GM12878 (cell line): ENCODE results near the gene MAGI1. TPM values are rescaled to one million over a fixed set of nuclear protein-coding genes. Genes with fewer than 3 reads are reported as not detected.

Experiments
- ATAC-seq: fragments of 200-7000 bp; cut with Tn5 transposase; 3 replicates; pipeline ENCODE4 v1.9.1; 2020; ENCODE audit warnings: mild to moderate bottlenecking, moderate library complexity
- BruUV-seq: library from RNA; stranded (reverse); fragments of 400-500 nt; replicated peaks from 2 replicates; lab custom pipeline; 2021; lab: Mats Ljungman, UMichigan
- CTCF ChIA-PET: fragments of 300-600 bp; sonication (Branson Sonifier 250); formaldehyde crosslinking; extraction: SDS; loops from one replicate; lab custom pipeline; 2021; ENCODE audit warnings: inconsistent platforms; lab: Yijun Ruan, JAX
- POLR2A ChIA-PET: fragments of 350-600 bp; formaldehyde crosslinking; extraction: SDS; loops from one replicate; lab custom pipeline; 2021; ENCODE audit warnings: inconsistent platforms; lab: Charles Lee
- RAD21 ChIA-PET: fragments of 300-600 bp; sonication (Branson Sonifier 250); formaldehyde crosslinking; loops from one replicate; lab custom pipeline; 2023; ENCODE audit warnings: antibody characterized with exemption; ENCODE audit not compliant: unreplicated experiment; lab: Charles Lee
- SMC1A ChIA-PET: fragments of 300-600 bp; sonication (Branson Sonifier 250); formaldehyde crosslinking; loops from one replicate; lab custom pipeline; 2023; ENCODE audit not compliant: unreplicated experiment, uncharacterized antibody; lab: Charles Lee
- DNase-seq: peaks from one replicate; pipeline ENCODE4 v3.0.0-alpha.2; 2011; ENCODE audit warnings: low read depth, low spot score
- FAIRE-seq: peaks from 3 replicates; lab custom pipeline; 2011; peaks lifted over from hg19 to GRCh38; lab: Jason Lieb, UNC
- H2AFZ ChIP-seq: 2 replicates; pipeline ENCODE4 v1.6.0; 2011; ENCODE audit warnings: low read depth, low read length, control low read depth; ENCODE audit not compliant: control insufficient read depth
- H3K27ac ChIP-seq: 2 replicates; pipeline ENCODE4 v1.5.1; 2011; ENCODE audit warnings: control low read depth; ENCODE audit not compliant: control insufficient read depth, insufficient read depth
- H3K27me3 ChIP-seq, 2 experiments: replicated peaks in 1 of 2; 2 replicates each; pipeline versions ENCODE4 v1.6.0 to v1.6.1; 2011; ENCODE audit warnings: low read length in 1 of 2; ENCODE audit not compliant: control insufficient read depth in 2 of 2, insufficient read depth in 2 of 2
- H3K36me3 ChIP-seq, 2 experiments: 2 replicates each; pipeline ENCODE4 v1.5.1; 2011; ENCODE audit warnings: low read length in 1 of 2; ENCODE audit not compliant: control insufficient read depth in 2 of 2, insufficient read depth in 2 of 2
- H3K4me1 ChIP-seq: 2 replicates; pipeline ENCODE4 v1.6.1; 2011; ENCODE audit warnings: mild to moderate bottlenecking, low read length, moderate library complexity, mixed read lengths; ENCODE audit not compliant: control insufficient read depth, insufficient read depth
- H3K4me2 ChIP-seq: 2 replicates; pipeline ENCODE4 v1.6.0; 2011; ENCODE audit warnings: control low read depth; ENCODE audit not compliant: control insufficient read depth, insufficient read depth
- H3K4me3 ChIP-seq: fragments of 200-600 bp; sonication (generic); 2 replicates; pipeline ENCODE4 v1.5.1; 2016
- H3K79me2 ChIP-seq: 2 replicates; pipeline ENCODE4 v1.6.0; 2011; ENCODE audit warnings: low read length; ENCODE audit not compliant: control insufficient read depth, insufficient read depth
- H3K9ac ChIP-seq: 2 replicates; pipeline ENCODE4 v1.8.0; 2011; ENCODE audit warnings: low read length, control low read depth, mixed read lengths; ENCODE audit not compliant: control insufficient read depth, insufficient read depth
- H3K9me3 ChIP-seq: replicated peaks from 3 replicates; pipeline ENCODE4 v1.5.1; 2011; ENCODE audit warnings: mild to moderate bottlenecking, low read length; ENCODE audit not compliant: control insufficient read depth, insufficient read depth
- H4K20me1 ChIP-seq: 2 replicates; pipeline ENCODE4 v1.6.0; 2011; ENCODE audit not compliant: control insufficient read depth, insufficient read depth
- BACH1 ChIP-seq: fragments of 450-650 bp; IDR thresholded peaks from 2 replicates; pipeline ENCODE4 v1.6.1; 2017; ENCODE audit warnings: mild to moderate bottlenecking, borderline replicate concordance
- CREB1 ChIP-seq: IDR thresholded peaks from 2 replicates; pipeline ENCODE4 v1.6.1; 2012; ENCODE audit warnings: low read depth, mild to moderate bottlenecking, inconsistent platforms
- CTCF ChIP-seq, 3 experiments: IDR thresholded peaks in 2 of 3; conservative IDR thresholded peaks in 1 of 3; 2 replicates each; pipeline ENCODE4 v1.5.1; 2011; ENCODE audit warnings: low read depth in 3 of 3, low read length in 3 of 3, mild to moderate bottlenecking in 3 of 3, control low read depth in 2 of 3, moderate library complexity in 2 of 3, inconsistent platforms in 1 of 3, mixed read lengths in 1 of 3; ENCODE audit not compliant: control insufficient read depth in 2 of 3, insufficient read depth in 1 of 3; ENCODE audit errors: extremely low read depth in 1 of 3
- E2F8 ChIP-seq: fragments of 450-650 bp; IDR thresholded peaks from 2 replicates; pipeline ENCODE4 v1.6.1; 2018; ENCODE audit warnings: mild to moderate bottlenecking, low read depth, moderate library complexity; ENCODE audit not compliant: partially characterized antibody
- LARP7 ChIP-seq: fragments of 450-650 bp; IDR thresholded peaks from 2 replicates; pipeline ENCODE4 v1.6.1; 2017; ENCODE audit warnings: mild to moderate bottlenecking
- NKRF ChIP-seq: fragments of 450-650 bp; conservative IDR thresholded peaks from 2 replicates; pipeline ENCODE4 v1.6.1; 2017; ENCODE audit warnings: mild to moderate bottlenecking, moderate library complexity
- NRF1 ChIP-seq: conservative IDR thresholded peaks from 2 replicates; pipeline ENCODE4 v1.6.1; 2011; ENCODE audit warnings: mild to moderate bottlenecking, low read depth, low read length, improper control_type of control experiment
- PAX8 ChIP-seq: fragments of 450-650 bp; IDR thresholded peaks from 2 replicates; pipeline ENCODE4 v1.6.1; 2017; ENCODE audit warnings: mild to moderate bottlenecking, moderate library complexity
- PBX3 ChIP-seq: IDR thresholded peaks from 2 replicates; pipeline ENCODE4 v1.6.1; 2011; ENCODE audit warnings: mild to moderate bottlenecking, low read depth, low read length, moderate library complexity; ENCODE audit not compliant: insufficient replicate concordance
- SMC3 ChIP-seq: IDR thresholded peaks from 2 replicates; pipeline ENCODE4 v1.6.1; 2011; ENCODE audit warnings: low read length, improper control_type of control experiment, borderline replicate concordance
- ZSCAN29 ChIP-seq: fragments of 450-650 bp; IDR thresholded peaks from 2 replicates; pipeline ENCODE4 v1.6.1; 2017; ENCODE audit warnings: mild to moderate bottlenecking, moderate library complexity
- WGBS: methylation state at CpG from one replicate; pipeline ENCODE4 v1.1.6; 2016; ENCODE audit warnings: low lambda C conversion rate; ENCODE audit not compliant: insufficient replicate concordance, insufficient coverage; ENCODE audit errors: missing lambda C conversion rate; 5-methylcytosine and 5-hydroxymethylcytosine counted together
- in situ Hi-C: fragments of 300-500 bp; cut with MboI; formaldehyde crosslinking; loops from 9 replicates; pipeline ENCODE4 v1.14.3; 2018; ENCODE audit warnings: mixed read lengths
- intact Hi-C: fragments of 100-400 bp; cut with micrococcal nuclease; formaldehyde crosslinking; loops from one replicate; pipeline ENCODE4 v1.14.2; 2022; ENCODE audit not compliant: unreplicated experiment
- polyA plus RNA-seq, 11 experiments: library from polyadenylated mRNA; depleted of rRNA in 4 of 11; unstranded in 6 of 11; stranded (reverse) in 5 of 11; fragments of >200 nt; fragmentation: Nextera tagmentation in 4 of 11; fragmentation: Illumina TruSeq in 1 of 11; extraction: Ambion mirVana in 4 of 11; extraction: Trizol in 1 of 11; gene quantifications; 1 replicate in 1 of 11; 2 replicates in 10 of 11; pipeline versions ENCODE4 v1.2.1 to v1.2.3, GENCODE V29; 2011 to 2016; ENCODE audit warnings: inconsistent platforms in 2 of 11, missing spikeins in 2 of 11, low read depth in 1 of 11
- total RNA-seq, 4 experiments: library from RNA; depleted of rRNA in 3 of 4; stranded (reverse); fragments of >200 nt in 3 of 4; fragmentation: Illumina TruSeq in 1 of 4; extraction: Trizol in 1 of 4; gene quantifications; 2 replicates each; pipeline versions ENCODE4 v1.2.1 to v1.2.3, GENCODE V29; 2013 to 2021

The MAGI1 gene
- total and polyA plus RNA-seq, 10 of the 15 experiments (the other 5 are each of a cell fraction or from before 2014, with no cell fraction given) = 0.02 to 3.3 (median 0.29) TPM; not detected in 1

GRCh38 chr3:65864357-65864904 lies 174.3 kb downstream of the MAGI1 start:
- Histone ChIP-seq H3K9ac (no peak overlapping the region), H3K27ac (no peak overlapping the region), H2AFZ (no peak overlapping the region), H3K4me1 (no peaks in the 10 kb centered on the region), H3K27me3 (no peaks in the 10 kb centered on the region; a peak in 1 of 4 replicates), H3K9me3 (no peaks in the 10 kb centered on the region), H4K20me1 (no peaks in the 10 kb centered on the region), H3K36me3 (no peaks in the 10 kb centered on the region), H3K4me3 (no peak overlapping the region), H3K79me2 (no peaks in the 10 kb centered on the region)
- POLR2A ChIA-PET = no interaction called here
- in situ Hi-C loops (no loop called here), intact Hi-C loops (no loop called here)
- no peak for FAIRE-seq
- RAD21 ChIA-PET = no interaction called here
- 66% methylated on average over 6 of the region's 6 CpGs for WGBS
- CTCF ChIA-PET = no interaction called here
- TF ChIP-seq ZSCAN29 = no peak
- no peak for TF ChIP-seq PBX3
- TF ChIP-seq NKRF = no peak
- TF ChIP-seq CREB1 = no peak
- no peak for TF ChIP-seq PAX8
- TF ChIP-seq CTCF (IDR thresholded peaks at IDR 0.05 in 2 of 3, conservative IDR thresholded peaks at IDR 0.05 in 1 of 3; ENCODE audit: control insufficient read depth in 2 of 3, extremely low read depth in 1 of 3, insufficient read depth in 1 of 3, low read depth in 3 of 3, low read length in 3 of 3) = no peak
- TF ChIP-seq E2F8 = no peak
- TF ChIP-seq NRF1 = no peak
- TF ChIP-seq SMC3 = no peak
- TF ChIP-seq BACH1 = no peak
- no peak for TF ChIP-seq LARP7
- TF ChIP-seq, all 136 proteins: peak for 0
- H3K4me2 ChIP-seq = no peak overlapping the region
- no TSS peak for BruUV-seq
- SMC1A ChIA-PET = interaction anchor here (0.8 kb wide), 1 partner anchor 28 kb away, joined by 4 read pairs; no protein-coding TSS in a partner anchor
- DNase-seq (no peak), ATAC-seq (no peak)
